ENCODE measurements around the gene TEX19.

GRCh38 chr17:82334204-82334621 is 24.8 kb upstream of the TEX19 start:
- TF ChIP-seq CBX3 (IDR thresholded peaks at IDR 0.05; ENCODE audit: borderline replicate concordance in 1 of 2, low read length in 2 of 2): no peak
- TF ChIP-seq EHMT2 (IDR thresholded peaks at IDR 0.05): no peak
- TF ChIP-seq ARID4B (CRISPR knock-in tag; IDR thresholded peaks at IDR 0.05): no peak
- no peak for TF ChIP-seq EZH2 (IDR thresholded peaks at IDR 0.05; ENCODE audit: borderline replicate concordance, low read depth, low read length)
- TF ChIP-seq CTCF (IDR thresholded peaks at IDR 0.05 in 2 of 3, conservative IDR thresholded peaks at IDR 0.05 in 1 of 3; ENCODE audit: insufficient read depth in 2 of 3, low read depth in 1 of 3, low read length in 3 of 3): no peak
- no peak for TF ChIP-seq POLR2AphosphoS5 (IDR thresholded peaks at IDR 0.05; ENCODE audit: control insufficient read depth, insufficient read depth, low read depth, low read length)
- no peak for TF ChIP-seq POLR2A (conservative IDR thresholded peaks at IDR 0.05)
- TF ChIP-seq LEF1 (IDR thresholded peaks at IDR 0.05): no peak
- no peak for TF ChIP-seq RFX1 (IDR thresholded peaks at IDR 0.05)
- TF ChIP-seq ZNF384 (IDR thresholded peaks at IDR 0.05; ENCODE audit: low read depth, low read length): no peak
